IMR-90 (cell line): ENCODE data around the gene CYP39A1.

Source experiments
- MAZ ChIP-seq: IDR thresholded peaks from 2 replicates; pipeline ENCODE4 v1.6.1; 2012; ENCODE audit warnings: low read depth, mild to moderate bottlenecking, low read length, improper control_type of control experiment, moderate library complexity, borderline replicate concordance
- POLR2A ChIP-seq: IDR thresholded peaks from 2 replicates; pipeline ENCODE4 v1.6.1; 2012; ENCODE audit warnings: mild to moderate bottlenecking, low read depth, low read length
- TF ChIP-seq, protein P1 (sequence below): conservative IDR thresholded peaks from 2 replicates; pipeline ENCODE4 v1.5.1; 2012; ENCODE audit warnings: mild to moderate bottlenecking, low read depth, low read length, improper control_type of control experiment

DNA sequence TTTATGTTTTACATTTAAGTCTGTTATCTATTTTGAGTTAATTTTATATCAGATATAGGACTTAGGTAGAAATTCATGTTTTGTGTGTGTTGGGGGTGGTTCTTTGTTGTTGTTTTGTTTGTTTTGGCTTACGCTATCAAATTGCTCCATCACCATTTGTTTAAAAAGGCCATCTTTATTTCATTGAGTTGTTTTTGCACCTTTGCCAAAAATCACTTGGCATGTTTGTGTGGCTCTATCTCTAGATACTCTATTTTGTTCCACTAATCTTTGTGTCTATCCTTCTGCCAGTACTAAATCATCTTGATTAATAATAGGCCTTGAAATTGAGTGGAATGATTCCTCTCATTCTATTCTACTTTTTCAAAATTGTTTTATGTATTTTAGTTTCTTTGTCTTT is 7.4 kb downstream of the CYP39A1 start:
- TF ChIP-seq MAZ, result no peak
- TF ChIP-seq, protein P1, sequence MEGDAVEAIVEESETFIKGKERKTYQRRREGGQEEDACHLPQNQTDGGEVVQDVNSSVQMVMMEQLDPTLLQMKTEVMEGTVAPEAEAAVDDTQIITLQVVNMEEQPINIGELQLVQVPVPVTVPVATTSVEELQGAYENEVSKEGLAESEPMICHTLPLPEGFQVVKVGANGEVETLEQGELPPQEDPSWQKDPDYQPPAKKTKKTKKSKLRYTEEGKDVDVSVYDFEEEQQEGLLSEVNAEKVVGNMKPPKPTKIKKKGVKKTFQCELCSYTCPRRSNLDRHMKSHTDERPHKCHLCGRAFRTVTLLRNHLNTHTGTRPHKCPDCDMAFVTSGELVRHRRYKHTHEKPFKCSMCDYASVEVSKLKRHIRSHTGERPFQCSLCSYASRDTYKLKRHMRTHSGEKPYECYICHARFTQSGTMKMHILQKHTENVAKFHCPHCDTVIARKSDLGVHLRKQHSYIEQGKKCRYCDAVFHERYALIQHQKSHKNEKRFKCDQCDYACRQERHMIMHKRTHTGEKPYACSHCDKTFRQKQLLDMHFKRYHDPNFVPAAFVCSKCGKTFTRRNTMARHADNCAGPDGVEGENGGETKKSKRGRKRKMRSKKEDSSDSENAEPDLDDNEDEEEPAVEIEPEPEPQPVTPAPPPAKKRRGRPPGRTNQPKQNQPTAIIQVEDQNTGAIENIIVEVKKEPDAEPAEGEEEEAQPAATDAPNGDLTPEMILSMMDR, result no peak
- TF ChIP-seq POLR2A, result no peak
